Measurements from ENCODE around the gene ANKH.

Gene ANKH

GRCh38 chr5:14756478-14756877 is 115.1 kb downstream of the ANKH start:
- no peaks in the 10 kb centered on the region for H3K27me3 ChIP-seq
- H3K9ac ChIP-seq: no peak overlapping the region
- H4K20me1 ChIP-seq: no peaks in the 10 kb centered on the region
- H3K36me3 ChIP-seq: peaks cover 57% of the 10 kb centered on the region
- H3K4me3 ChIP-seq: no peak overlapping the region
- TF ChIP-seq Cebpa-rat (IDR thresholded peaks at IDR 0.05): no peak
- no peak overlapping the region for H3K4me2 ChIP-seq
- no peaks in the 10 kb centered on the region for H3K9me3 ChIP-seq
- no peaks in the 10 kb centered on the region for H3K4me1 ChIP-seq
- H3K27ac ChIP-seq: no peak overlapping the region

GRCh38 chr5:14753947-14754346 is 117.6 kb downstream of the ANKH start:
- Histone ChIP-seq H3K4me1 (0 out of 2 replicates have a peak, but pooled peaks cover under 1% of the 10 kb centered on the region), H3K36me3 (peaks cover 64% of the 10 kb centered on the region), H3K27me3 (no peaks in the 10 kb centered on the region), H4K20me1 (no peaks in the 10 kb centered on the region), H3K4me3 (no peak overlapping the region), H3K9ac (no peak overlapping the region), H3K27ac (no peak overlapping the region), H3K9me3 (no peaks in the 10 kb centered on the region), H3K4me2 (no peak overlapping the region)
- no peak for TF ChIP-seq Cebpa-rat (IDR thresholded peaks at IDR 0.05)

GRCh38 chr5:14753292-14753691 is 118.3 kb downstream of the ANKH start:
- Histone ChIP-seq H3K27ac (no peak overlapping the region), H3K36me3 (peaks cover 65% of the 10 kb centered on the region), H3K4me2 (no peak overlapping the region), H4K20me1 (no peaks in the 10 kb centered on the region), H3K9me3 (no peaks in the 10 kb centered on the region), H3K27me3 (no peaks in the 10 kb centered on the region), H3K9ac (no peak overlapping the region), H3K4me1 (0 out of 2 replicates have a peak, but pooled peaks cover 5% of the 10 kb centered on the region), H3K4me3 (no peak overlapping the region)
- TF ChIP-seq Cebpa-rat (IDR thresholded peaks at IDR 0.05): no peak

GRCh38 chr5:14752497-14753071 is 119.0 kb downstream of the ANKH start:
- H3K36me3 ChIP-seq: peaks cover 65% of the 10 kb centered on the region

GRCh38 chr5:14750712-14751111 is 120.9 kb downstream of the ANKH start:
- H3K27ac ChIP-seq: no peak overlapping the region
- H3K9ac ChIP-seq: no peak overlapping the region
- H3K4me1 ChIP-seq: peaks cover 16% of the 10 kb centered on the region
- no peak overlapping the region for H3K4me2 ChIP-seq
- H3K4me3 ChIP-seq: no peak overlapping the region
- no peaks in the 10 kb centered on the region for H3K9me3 ChIP-seq
- peaks cover 67% of the 10 kb centered on the region for H3K36me3 ChIP-seq
- no peaks in the 10 kb centered on the region for H4K20me1 ChIP-seq
- no peaks in the 10 kb centered on the region for H3K27me3 ChIP-seq
- TF ChIP-seq Cebpa-rat (IDR thresholded peaks at IDR 0.05): no peak

More at GRCh38 chr5:14752497-14753071, 119.0 kb downstream of the ANKH start:
- TF ChIP-seq Cebpa-rat (IDR thresholded peaks at IDR 0.05): no peak
- Histone ChIP-seq H3K27ac (no peak overlapping the region), H3K9ac (no peak overlapping the region), H4K20me1 (no peaks in the 10 kb centered on the region), H3K4me1 (0 out of 2 replicates have a peak, but pooled peaks cover 5% of the 10 kb centered on the region), H3K4me3 (no peak overlapping the region), H3K9me3 (no peaks in the 10 kb centered on the region), H3K27me3 (no peaks in the 10 kb centered on the region), H3K4me2 (no peak overlapping the region)

- Histone ChIP-seq H3K4me2 (no peak overlapping the region), H3K4me1 (peaks cover 27% of the 10 kb centered on the region), H3K9me3 (no peaks in the 10 kb centered on the region), H3K9ac (no peak overlapping the region), H3K4me3 (no peak overlapping the region), H3K27ac (no peak overlapping the region), H4K20me1 (no peaks in the 10 kb centered on the region), H3K27me3 (no peaks in the 10 kb centered on the region), H3K36me3 (peaks cover 57% of the 10 kb centered on the region)
- no peak for TF ChIP-seq Cebpa-rat (IDR thresholded peaks at IDR 0.05)
These were observed 121.9 kb downstream of the ANKH start for GRCh38 chr5:14749579-14750101.

- no peaks in the 10 kb centered on the region for H3K27me3 ChIP-seq
- no peaks in the 10 kb centered on the region for H4K20me1 ChIP-seq
- H3K4me3 ChIP-seq: no peak overlapping the region
- no peak overlapping the region for H3K4me2 ChIP-seq
- no peaks in the 10 kb centered on the region for H3K9me3 ChIP-seq
- no peak overlapping the region for H3K9ac ChIP-seq
- H3K27ac ChIP-seq: no peak overlapping the region
- no peak for TF ChIP-seq Cebpa-rat (IDR thresholded peaks at IDR 0.05)
- peaks cover 40% of the 10 kb centered on the region for H3K4me1 ChIP-seq
- peaks cover 54% of the 10 kb centered on the region for H3K36me3 ChIP-seq
These were observed 123.2 kb downstream of the ANKH start for GRCh38 chr5:14748180-14748900.

- H4K20me1 ChIP-seq: no peaks in the 10 kb centered on the region
- H3K9me3 ChIP-seq: no peaks in the 10 kb centered on the region
- peak overlapping the region; percentile 82 for H3K4me2 ChIP-seq
- H3K27me3 ChIP-seq: no peaks in the 10 kb centered on the region
- H3K4me3 ChIP-seq: no peak overlapping the region
- H3K9ac ChIP-seq: no peak overlapping the region
- peak overlapping the region; percentile 43 for H3K27ac ChIP-seq
- H3K4me1 ChIP-seq: peaks cover 66% of the 10 kb centered on the region
- H3K36me3 ChIP-seq: peaks cover 33% of the 10 kb centered on the region
- TF ChIP-seq Cebpa-rat (IDR thresholded peaks at IDR 0.05): no peak
These were observed 125.8 kb downstream of the ANKH start for GRCh38 chr5:14745753-14746152.

- H3K4me1 ChIP-seq: peaks cover 71% of the 10 kb centered on the region
- peak overlapping the region; percentile 82 for H3K4me2 ChIP-seq
- H3K9ac ChIP-seq: peak overlapping the region; percentile 31; the same call in 1 of the 2 replicates
- no peaks in the 10 kb centered on the region for H3K27me3 ChIP-seq
- H3K9me3 ChIP-seq: no peaks in the 10 kb centered on the region
- peak overlapping the region; percentile 43 for H3K27ac ChIP-seq
- H3K36me3 ChIP-seq: peaks cover 33% of the 10 kb centered on the region
- TF ChIP-seq Cebpa-rat (IDR thresholded peaks at IDR 0.05): no peak
- H3K4me3 ChIP-seq: no peak overlapping the region
- no peaks in the 10 kb centered on the region for H4K20me1 ChIP-seq
These were observed 126.4 kb downstream of the ANKH start for GRCh38 chr5:14745188-14745563.

Data from BLaER1 (cell line).